Measurements from ENCODE around the gene RAB28. TPM values are rescaled to one million over a fixed set of nuclear protein-coding genes. Genes with fewer than 3 reads are reported as not detected.

Gene RAB28
- total and polyA plus RNA-seq, 3 experiments from 2014 or later: 16.5 to 19.5 (median 17.3) TPM

DNA sequence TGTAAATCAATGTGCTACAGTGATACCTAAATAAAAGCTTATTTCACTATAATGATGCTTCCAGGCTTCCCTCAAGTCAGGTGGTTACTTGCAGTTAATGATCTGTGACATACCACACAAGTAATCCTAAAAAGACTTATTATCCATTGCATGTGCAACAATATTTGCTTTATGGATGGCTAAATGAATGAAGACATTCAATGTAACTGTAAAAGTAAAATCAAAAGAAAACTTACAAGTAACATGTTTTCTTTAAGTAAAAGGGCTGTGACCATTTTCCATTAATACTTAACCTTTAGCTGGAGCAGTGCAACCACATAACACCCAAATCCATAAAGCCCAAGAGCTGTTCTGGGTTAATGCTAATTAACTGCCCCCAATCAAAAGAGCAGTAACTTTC, 42.6 kb downstream of the RAB28 start:
- ChIA-PET POLR2A (no interaction called here), CTCF (no interaction called here)
- H3K36me3 ChIP-seq (ENCODE audit: insufficient read depth, low read length): no peaks in the 10 kb centered on the region
- H3K4me3 Mint-ChIP-seq: no peak overlapping the region
- H3K36me3 Mint-ChIP-seq: peaks cover 3 to 36% (median 19%) of the 10 kb centered on the region in 3 donors
- H3K4me3 ChIP-seq (ENCODE audit: low read length): no peak overlapping the region
- H3K27ac Mint-ChIP-seq: no peak overlapping the region
- no peaks in the 10 kb centered on the region for H3K27me3 ChIP-seq (ENCODE audit: insufficient read depth, low read length, poor library complexity, severe bottlenecking)
- H3K9me3 Mint-ChIP-seq: peaks cover 3 to 21% (median 14%) of the 10 kb centered on the region in 5 donors
- DNase-seq: no peak
- H3K27ac ChIP-seq (ENCODE audit: low read depth, low read length): no peak overlapping the region
- no peaks in the 10 kb centered on the region for H3K27me3 Mint-ChIP-seq
- H3K9me3 ChIP-seq (ENCODE audit: low read length): no peaks in the 10 kb centered on the region
- peaks cover 11% of the 10 kb centered on the region in 3 donors for H3K4me1 Mint-ChIP-seq
- H3K4me1 ChIP-seq (ENCODE audit: insufficient read depth, low read length): no peaks in the 10 kb centered on the region

DNA sequence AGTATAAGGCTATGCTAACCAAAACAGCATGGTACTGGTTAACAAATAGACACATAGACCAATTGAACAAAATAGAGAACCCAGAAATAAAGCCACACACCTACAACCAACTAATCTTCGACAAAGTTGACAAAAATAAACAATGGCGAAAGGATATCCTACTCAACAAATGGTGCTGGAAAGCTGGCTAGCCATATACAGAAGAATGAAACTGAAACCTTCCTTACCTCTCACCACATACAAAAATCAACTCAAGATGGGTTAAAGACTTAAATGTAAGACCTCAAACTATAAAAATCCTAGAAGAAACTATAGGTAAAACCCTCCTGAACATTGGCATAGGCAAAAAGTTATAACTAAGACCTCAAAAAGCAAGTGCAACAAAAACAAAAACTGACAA, 47.2 kb downstream of the RAB28 start:
- Mint-ChIP-seq H3K4me1 (peaks cover 42 to 48% (median 47%) of the 10 kb centered on the region in 3 donors), H3K4me3 (no peak overlapping the region), H3K9me3 (peaks cover 5 to 24% (median 22%) of the 10 kb centered on the region in 5 donors), H3K36me3 (peaks cover 12 to 53% (median 16%) of the 10 kb centered on the region in 3 donors), H3K27ac (no peak overlapping the region), H3K27me3 (no peaks in the 10 kb centered on the region)
- ChIA-PET POLR2A (no interaction called here), CTCF (no interaction called here)
- H3K27me3 ChIP-seq (ENCODE audit: insufficient read depth, low read length, poor library complexity, severe bottlenecking): no peaks in the 10 kb centered on the region
- no peak for DNase-seq
- no peak overlapping the region for H3K27ac ChIP-seq (ENCODE audit: low read depth, low read length)
- no peaks in the 10 kb centered on the region for H3K36me3 ChIP-seq (ENCODE audit: insufficient read depth, low read length)
- no peaks in the 10 kb centered on the region for H3K9me3 ChIP-seq (ENCODE audit: low read length)
- H3K4me3 ChIP-seq (ENCODE audit: low read length): no peak overlapping the region
- H3K4me1 ChIP-seq (ENCODE audit: insufficient read depth, low read length): no peaks in the 10 kb centered on the region

DNA sequence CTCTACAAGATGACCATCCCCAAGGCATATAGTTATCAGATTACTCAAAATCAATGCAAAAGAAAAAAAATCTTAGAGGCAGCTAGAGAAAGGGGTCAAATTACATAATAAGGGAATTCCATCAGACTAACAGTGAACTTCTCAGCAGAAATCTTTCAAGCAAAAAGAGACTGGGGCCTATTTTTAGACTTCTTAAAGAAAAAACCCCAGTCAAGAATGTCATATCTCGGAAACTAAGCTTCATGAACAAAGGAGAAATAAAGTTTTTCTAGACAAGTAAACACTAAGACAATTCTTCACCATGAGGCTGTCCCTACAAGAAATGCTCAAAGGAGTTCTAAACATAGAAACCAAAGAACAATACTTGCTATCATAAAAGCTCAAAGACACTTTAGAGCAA, 51.7 kb downstream of the RAB28 start:
- Mint-ChIP-seq H3K27me3 (no peaks in the 10 kb centered on the region), H3K36me3 (peaks cover 20 to 51% (median 23%) of the 10 kb centered on the region in 3 donors), H3K27ac (no peak overlapping the region), H3K4me1 (peaks cover 57 to 70% (median 57%) of the 10 kb centered on the region in 3 donors), H3K9me3 (peaks cover 2 to 16% (median 6%) of the 10 kb centered on the region in 5 donors), H3K4me3 (no peak overlapping the region)
- H3K9me3 ChIP-seq (ENCODE audit: low read length): no peaks in the 10 kb centered on the region
- H3K4me3 ChIP-seq (ENCODE audit: low read length): no peak overlapping the region
- no peaks in the 10 kb centered on the region for H3K27me3 ChIP-seq (ENCODE audit: insufficient read depth, low read length, poor library complexity, severe bottlenecking)
- no peak for DNase-seq
- no peaks in the 10 kb centered on the region for H3K4me1 ChIP-seq (ENCODE audit: insufficient read depth, low read length)
- no peaks in the 10 kb centered on the region for H3K36me3 ChIP-seq (ENCODE audit: insufficient read depth, low read length)
- CTCF ChIA-PET: no interaction called here
- no peak overlapping the region for H3K27ac ChIP-seq (ENCODE audit: low read depth, low read length)
- POLR2A ChIA-PET: no interaction called here

DNA sequence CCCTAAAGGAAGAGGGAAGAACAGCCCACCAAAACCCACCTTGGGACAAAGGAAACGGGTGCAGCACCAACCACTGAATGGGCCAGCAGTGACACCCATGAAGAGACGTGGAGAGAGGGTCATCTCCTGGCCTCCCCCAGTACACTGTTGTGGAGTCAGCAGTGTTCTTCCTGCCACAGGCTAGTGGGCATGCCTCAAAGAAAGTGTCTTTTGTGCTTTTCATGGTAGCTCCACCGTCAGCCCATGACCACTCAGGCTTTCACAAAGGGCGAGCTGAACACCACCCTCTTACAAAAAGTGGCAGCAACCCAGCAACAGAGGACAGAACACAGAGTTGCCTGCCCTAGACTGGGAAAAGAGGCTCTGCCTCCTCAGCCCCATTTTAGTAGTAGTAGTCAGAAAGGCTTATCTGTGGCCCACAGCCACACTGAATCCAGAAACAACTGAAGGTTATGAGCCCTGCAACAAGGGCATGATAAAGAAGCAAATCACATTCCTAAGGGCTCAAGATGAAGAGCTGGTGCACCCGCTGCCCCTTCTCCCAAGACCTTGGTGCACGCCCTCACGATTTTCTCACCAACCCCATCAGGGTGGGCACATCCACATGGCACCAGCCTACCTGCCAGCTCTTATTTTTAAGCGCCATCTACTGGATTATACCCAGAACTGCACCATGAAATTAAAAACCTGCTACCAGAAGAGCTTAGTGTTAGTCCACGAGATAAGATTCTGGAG, 53.1 kb downstream of the RAB28 start:
- Mint-ChIP-seq H3K27me3 (no peaks in the 10 kb centered on the region), H3K36me3 (peaks cover 21 to 39% (median 23%) of the 10 kb centered on the region in 3 donors), H3K4me3 (no peak overlapping the region), H3K4me1 (peaks cover 44 to 60% (median 46%) of the 10 kb centered on the region in 3 donors), H3K27ac (peak overlapping the region in 1 of 8 donors; percentile 25), H3K9me3 (peaks cover 0 to 4% (median under 1%) of the 10 kb centered on the region in 5 donors)
- ChIA-PET CTCF (interaction anchor here (1.1 to 1.2 kb wide), 2 partner anchors 23 to 223 kb away, joined by 3 read pairs; no protein-coding TSS in a partner anchor), POLR2A (no interaction called here)
- no peaks in the 10 kb centered on the region for H3K27me3 ChIP-seq (ENCODE audit: insufficient read depth, low read length, poor library complexity, severe bottlenecking)
- H3K4me3 ChIP-seq (ENCODE audit: low read length): no peak overlapping the region
- H3K4me1 ChIP-seq (ENCODE audit: insufficient read depth, low read length): no peaks in the 10 kb centered on the region
- H3K27ac ChIP-seq (ENCODE audit: low read depth, low read length): no peak overlapping the region
- H3K9me3 ChIP-seq (ENCODE audit: low read length): no peaks in the 10 kb centered on the region
- H3K36me3 ChIP-seq (ENCODE audit: insufficient read depth, low read length): no peaks in the 10 kb centered on the region
- no peak for DNase-seq

DNA sequence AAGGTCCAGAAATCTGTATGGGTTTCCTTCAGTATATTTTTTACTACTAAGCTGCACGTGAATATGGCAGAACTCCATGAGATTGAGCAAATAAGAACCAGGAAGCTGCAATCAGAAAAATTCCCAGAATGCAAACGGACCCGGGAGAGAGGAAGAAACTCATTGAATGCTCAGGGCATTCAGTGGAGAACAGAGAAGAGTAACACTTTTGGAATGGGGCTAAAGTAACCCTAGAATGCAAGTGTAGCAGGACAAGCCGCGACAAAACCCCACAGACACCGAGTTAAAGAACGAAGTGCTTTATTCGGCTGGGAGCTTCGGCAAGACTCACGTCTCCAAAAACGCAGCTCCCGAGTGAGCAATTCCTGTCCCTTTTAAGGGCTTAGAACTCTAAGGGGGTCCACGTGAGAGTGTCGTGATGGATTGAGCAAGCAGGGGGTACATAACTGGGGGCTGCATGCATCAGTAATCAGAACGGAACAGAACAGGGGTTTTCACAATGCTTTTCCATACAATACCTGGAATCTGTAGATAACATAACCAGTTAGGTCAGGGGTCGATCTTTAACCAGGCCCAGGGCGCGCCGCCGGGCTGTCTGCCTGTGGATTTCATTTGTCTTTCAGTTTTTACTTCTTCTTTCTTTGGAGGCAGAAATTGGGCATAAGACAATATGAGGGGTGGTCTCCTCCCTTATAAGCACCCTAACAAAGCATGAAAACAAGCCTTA, 56.4 kb downstream of the RAB28 start:
- DNase-seq: no peak
- no peaks in the 10 kb centered on the region for H3K4me1 ChIP-seq (ENCODE audit: insufficient read depth, low read length)
- Mint-ChIP-seq H3K4me1 (peaks cover 23 to 39% (median 32%) of the 10 kb centered on the region in 3 donors), H3K4me3 (no peak overlapping the region), H3K27ac (peak overlapping the region in 1 of 8 donors; percentile 8), H3K9me3 (peaks cover 0 to 6% (median 2%) of the 10 kb centered on the region in 5 donors), H3K36me3 (peaks cover 26 to 43% (median 43%) of the 10 kb centered on the region in 3 donors), H3K27me3 (peaks cover 0 to 1% of the 10 kb centered on the region in 2 donors)
- H3K4me3 ChIP-seq (ENCODE audit: low read length): no peak overlapping the region
- POLR2A ChIA-PET: no interaction called here
- no peaks in the 10 kb centered on the region for H3K36me3 ChIP-seq (ENCODE audit: insufficient read depth, low read length)
- no peak overlapping the region for H3K27ac ChIP-seq (ENCODE audit: low read depth, low read length)
- CTCF ChIA-PET: no interaction called here
- no peaks in the 10 kb centered on the region for H3K27me3 ChIP-seq (ENCODE audit: insufficient read depth, low read length, poor library complexity, severe bottlenecking)
- no peaks in the 10 kb centered on the region for H3K9me3 ChIP-seq (ENCODE audit: low read length)

DNA sequence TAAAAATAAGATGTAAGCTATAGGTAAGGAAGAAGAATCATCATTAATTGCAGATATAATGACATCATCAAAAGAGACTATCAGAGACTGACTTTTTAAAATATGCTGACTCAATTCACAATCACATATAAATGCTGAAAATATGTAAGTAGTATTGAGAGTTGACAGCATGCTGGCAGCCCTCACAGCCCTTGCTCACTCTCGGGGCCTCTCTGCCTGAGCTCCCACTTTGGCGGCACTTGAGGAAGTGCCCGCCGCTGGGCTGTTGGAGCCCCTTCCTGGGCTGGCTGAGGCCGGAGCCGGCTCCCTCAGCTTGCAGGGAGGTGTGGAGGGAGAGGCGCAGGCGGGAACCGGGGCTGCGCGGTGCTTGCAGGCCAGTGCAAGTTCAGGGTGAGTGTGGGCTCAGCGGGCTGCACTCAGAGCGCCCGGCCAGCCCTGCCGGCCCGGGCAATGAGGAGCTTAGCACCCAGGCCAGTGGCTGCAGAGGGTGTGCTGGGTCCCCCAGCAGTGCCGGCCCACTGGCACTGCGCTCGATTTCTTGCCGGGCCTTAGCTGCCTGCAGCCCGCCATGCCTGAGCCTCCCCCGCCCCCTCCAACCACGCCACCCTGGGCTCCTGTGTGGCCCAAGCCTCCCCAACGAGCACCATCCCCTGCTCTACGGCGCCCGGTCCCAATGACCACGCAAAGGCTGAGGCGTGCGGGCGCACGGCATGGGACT, 68.9 kb downstream of the RAB28 start:
- H3K4me1 Mint-ChIP-seq: peaks cover 30 to 60% (median 58%) of the 10 kb centered on the region in 3 donors
- peaks cover 19 to 45% (median 29%) of the 10 kb centered on the region in 3 donors for H3K36me3 Mint-ChIP-seq
- no peaks in the 10 kb centered on the region for H3K27me3 Mint-ChIP-seq
- no peak for DNase-seq
- Histone ChIP-seq H3K36me3 (ENCODE audit: insufficient read depth, low read length) (no peaks in the 10 kb centered on the region), H3K9me3 (ENCODE audit: low read length) (no peaks in the 10 kb centered on the region), H3K4me3 (ENCODE audit: low read length) (no peak overlapping the region), H3K4me1 (ENCODE audit: insufficient read depth, low read length) (no peaks in the 10 kb centered on the region), H3K27ac (ENCODE audit: low read depth, low read length) (no peak overlapping the region), H3K27me3 (ENCODE audit: insufficient read depth, low read length, poor library complexity, severe bottlenecking) (no peaks in the 10 kb centered on the region)
- ChIA-PET CTCF (no interaction called here), POLR2A (no interaction called here)
- peaks cover 4 to 16% (median 6%) of the 10 kb centered on the region in 5 donors for H3K9me3 Mint-ChIP-seq
- H3K4me3 Mint-ChIP-seq: no peak overlapping the region
- no peak overlapping the region for H3K27ac Mint-ChIP-seq

DNA sequence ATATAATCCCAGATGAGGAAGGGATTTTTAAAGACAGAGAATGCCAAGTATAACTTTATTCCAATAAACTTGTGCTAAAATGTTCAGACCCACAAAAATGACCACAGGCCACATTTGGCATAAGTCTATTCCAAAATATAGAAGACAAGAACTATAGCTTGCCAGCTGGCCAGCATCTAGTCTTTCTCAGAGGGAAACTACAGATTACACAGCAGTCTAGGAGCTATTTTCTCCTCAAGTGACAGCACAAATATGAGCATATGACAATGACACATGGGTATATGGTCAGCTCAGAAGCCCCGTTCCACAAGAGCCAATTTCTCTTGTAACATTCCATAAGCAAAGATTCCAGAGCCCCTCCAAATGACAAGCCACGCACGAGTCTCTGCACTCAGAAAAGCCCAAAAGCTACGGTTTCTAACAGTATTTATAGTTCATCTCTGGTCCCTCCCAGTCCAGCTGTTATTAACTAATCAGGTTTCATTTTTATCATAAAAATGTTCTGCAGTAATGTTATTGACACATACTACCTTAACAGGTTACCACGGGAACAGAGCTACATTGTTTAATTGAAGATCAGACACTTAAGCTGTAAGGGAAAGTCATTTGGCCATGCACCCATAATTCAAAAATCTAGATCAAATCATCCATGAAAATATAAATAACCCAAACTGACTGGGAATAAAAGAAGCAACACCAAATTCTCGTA, 70.3 kb downstream of the RAB28 start:
- no peaks in the 10 kb centered on the region for H3K4me1 ChIP-seq (ENCODE audit: insufficient read depth, low read length)
- no peak overlapping the region for H3K4me3 ChIP-seq (ENCODE audit: low read length)
- peaks cover 0 to 2% of the 10 kb centered on the region in 2 donors for H3K27me3 Mint-ChIP-seq
- peaks cover 11 to 43% (median 25%) of the 10 kb centered on the region in 3 donors for H3K36me3 Mint-ChIP-seq
- no peak overlapping the region for H3K27ac ChIP-seq (ENCODE audit: low read depth, low read length)
- peaks cover 0 to 6% (median 2%) of the 10 kb centered on the region in 5 donors for H3K9me3 Mint-ChIP-seq
- ChIA-PET CTCF (no interaction called here), POLR2A (no interaction called here)
- H3K27me3 ChIP-seq (ENCODE audit: insufficient read depth, low read length, poor library complexity, severe bottlenecking): no peaks in the 10 kb centered on the region
- no peak overlapping the region for H3K4me3 Mint-ChIP-seq
- DNase-seq: no peak
- no peaks in the 10 kb centered on the region for H3K36me3 ChIP-seq (ENCODE audit: insufficient read depth, low read length)
- H3K4me1 Mint-ChIP-seq: peaks cover 27 to 50% (median 48%) of the 10 kb centered on the region in 3 donors
- peak overlapping the region in 2 of 8 donors; percentile 5 to 29 for H3K27ac Mint-ChIP-seq
- no peaks in the 10 kb centered on the region for H3K9me3 ChIP-seq (ENCODE audit: low read length)
